SU-DHL-6 (cell line): Measurements from ENCODE around the gene PRR22.

Source experiments
- H2AFZ ChIP-seq: fragments of 200-600 bp; sonication (generic); 2 replicates; pipeline ENCODE4 v1.6.1; 2014; ENCODE audit warnings: low read depth, mild to moderate bottlenecking, moderate library complexity, mixed read lengths, antibody characterized with exemption, low read length; ENCODE audit not compliant: severe bottlenecking
- H3F3A ChIP-seq: fragments of 200-600 bp; shearing (Covaris generic); 2 replicates; pipeline ENCODE4 v1.6.0; 2016; ENCODE audit warnings: antibody characterized with exemption, mild to moderate bottlenecking; ENCODE audit not compliant: insufficient read depth
- H3K27ac ChIP-seq: fragments of 200-600 bp; sonication (generic); 2 replicates; pipeline ENCODE4 v1.5.1; 2016; ENCODE audit warnings: low read depth, mild to moderate bottlenecking, low read length, moderate library complexity, mixed read lengths
- H3K27me3 ChIP-seq: fragments of 200-600 bp; sonication (generic), shearing (Covaris generic); 2 replicates; pipeline ENCODE4 v1.6.0; 2014; ENCODE audit warnings: mild to moderate bottlenecking, low read length
- H3K36me3 ChIP-seq: fragments of 200-600 bp; sonication (generic); 2 replicates; pipeline ENCODE4 v1.6.1; 2014; ENCODE audit warnings: mild to moderate bottlenecking, low read length, mixed read lengths
- H3K4me2 ChIP-seq: fragments of 300-600, 200-600 bp; shearing (Covaris generic), sonication (generic); 2 replicates; pipeline ENCODE4 v1.6.0; 2014; ENCODE audit warnings: low read length, low read depth, mild to moderate bottlenecking; ENCODE audit not compliant: poor library complexity, severe bottlenecking
- H3K4me3 ChIP-seq: fragments of 200-600 bp; sonication (generic); 2 replicates; pipeline ENCODE4 v1.5.1; 2014; ENCODE audit warnings: antibody characterized with exemption, low read length, mild to moderate bottlenecking, mixed read lengths; ENCODE audit not compliant: insufficient read depth, poor library complexity, severe bottlenecking
- H3K79me2 ChIP-seq: fragments of 200-600 bp; sonication (generic); 2 replicates; pipeline ENCODE4 v1.6.1; 2014; ENCODE audit warnings: mild to moderate bottlenecking, low read length, moderate library complexity; ENCODE audit not compliant: insufficient read depth
- H3K9ac ChIP-seq: fragments of 200-600 bp; sonication (generic); 2 replicates; pipeline ENCODE4 v1.7.0; 2014; ENCODE audit warnings: mild to moderate bottlenecking, low read length
- H3K9me2 ChIP-seq: fragments of 200-600 bp; sonication (generic); replicated peaks from 2 replicates; pipeline ENCODE4 v1.6.1; 2014; ENCODE audit warnings: low read length; ENCODE audit not compliant: insufficient read depth
- H3K9me3 ChIP-seq: fragments of 200-600 bp; sonication (generic); 2 replicates; pipeline ENCODE4 v1.6.1; 2014; ENCODE audit warnings: low read length, mixed read lengths; ENCODE audit not compliant: insufficient read depth
- H4K20me1 ChIP-seq: fragments of 200-600 bp; sonication (generic); 2 replicates; pipeline ENCODE4 v1.6.1; 2014; ENCODE audit warnings: low read depth, mild to moderate bottlenecking, antibody characterized with exemption, low read length, moderate library complexity, mixed read lengths
- EZH2phosphoT487 ChIP-seq: fragments of 200-600 bp; sonication (generic), shearing (Covaris generic); conservative IDR thresholded peaks from 2 replicates; pipeline ENCODE4 v1.6.1; 2018; ENCODE audit warnings: mild to moderate bottlenecking, antibody characterized with exemption, low read length, moderate library complexity, mixed read lengths
- TF ChIP-seq, protein P1 (sequence below): fragments of 200-600 bp; sonication (generic); IDR thresholded peaks from one replicate; pipeline ENCODE4 v1.5.1; 2017; ENCODE audit warnings: antibody characterized with exemption, mild to moderate bottlenecking, low read length, moderate library complexity; ENCODE audit not compliant: insufficient read depth, poor library complexity, severe bottlenecking

PRR22 gene

DNA sequence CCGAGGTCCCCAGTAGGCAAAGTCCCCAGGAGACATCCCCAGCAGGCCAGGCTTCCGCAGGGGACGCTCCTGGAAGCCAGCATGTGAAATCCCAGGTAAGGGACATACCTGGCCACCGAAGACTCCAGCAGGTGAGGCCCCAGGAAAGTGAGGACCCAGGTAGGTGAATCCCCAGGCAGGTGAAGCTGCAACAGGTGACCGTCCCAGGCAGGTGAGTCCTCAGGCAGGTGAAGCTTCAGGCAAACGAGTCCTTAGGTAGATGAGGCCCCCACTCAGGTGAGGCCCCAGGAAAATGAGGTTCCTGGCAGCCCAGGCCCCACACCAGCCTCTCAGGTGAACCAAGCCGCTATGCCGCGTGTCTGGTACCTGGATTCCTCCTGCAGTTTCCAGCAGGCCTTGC, 46.6 kb upstream of the PRR22 start:
- Histone ChIP-seq H3K79me2 (no peaks in the 10 kb centered on the region), H3K36me3 (no peaks in the 10 kb centered on the region), H3K27ac (no peak overlapping the region), H3K9me3 (no peaks in the 10 kb centered on the region), H3F3A (no peaks in the 10 kb centered on the region), H3K9ac (no peak overlapping the region), H4K20me1 (no peaks in the 10 kb centered on the region), H3K9me2 (no peaks in the 10 kb centered on the region), H2AFZ (no peak overlapping the region), H3K27me3 (no peaks in the 10 kb centered on the region), H3K4me2 (no peak overlapping the region), H3K4me3 (no peak overlapping the region)
- TF ChIP-seq EZH2phosphoT487, result no peak
- TF ChIP-seq, protein P1, sequence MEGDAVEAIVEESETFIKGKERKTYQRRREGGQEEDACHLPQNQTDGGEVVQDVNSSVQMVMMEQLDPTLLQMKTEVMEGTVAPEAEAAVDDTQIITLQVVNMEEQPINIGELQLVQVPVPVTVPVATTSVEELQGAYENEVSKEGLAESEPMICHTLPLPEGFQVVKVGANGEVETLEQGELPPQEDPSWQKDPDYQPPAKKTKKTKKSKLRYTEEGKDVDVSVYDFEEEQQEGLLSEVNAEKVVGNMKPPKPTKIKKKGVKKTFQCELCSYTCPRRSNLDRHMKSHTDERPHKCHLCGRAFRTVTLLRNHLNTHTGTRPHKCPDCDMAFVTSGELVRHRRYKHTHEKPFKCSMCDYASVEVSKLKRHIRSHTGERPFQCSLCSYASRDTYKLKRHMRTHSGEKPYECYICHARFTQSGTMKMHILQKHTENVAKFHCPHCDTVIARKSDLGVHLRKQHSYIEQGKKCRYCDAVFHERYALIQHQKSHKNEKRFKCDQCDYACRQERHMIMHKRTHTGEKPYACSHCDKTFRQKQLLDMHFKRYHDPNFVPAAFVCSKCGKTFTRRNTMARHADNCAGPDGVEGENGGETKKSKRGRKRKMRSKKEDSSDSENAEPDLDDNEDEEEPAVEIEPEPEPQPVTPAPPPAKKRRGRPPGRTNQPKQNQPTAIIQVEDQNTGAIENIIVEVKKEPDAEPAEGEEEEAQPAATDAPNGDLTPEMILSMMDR, result no peak

DNA sequence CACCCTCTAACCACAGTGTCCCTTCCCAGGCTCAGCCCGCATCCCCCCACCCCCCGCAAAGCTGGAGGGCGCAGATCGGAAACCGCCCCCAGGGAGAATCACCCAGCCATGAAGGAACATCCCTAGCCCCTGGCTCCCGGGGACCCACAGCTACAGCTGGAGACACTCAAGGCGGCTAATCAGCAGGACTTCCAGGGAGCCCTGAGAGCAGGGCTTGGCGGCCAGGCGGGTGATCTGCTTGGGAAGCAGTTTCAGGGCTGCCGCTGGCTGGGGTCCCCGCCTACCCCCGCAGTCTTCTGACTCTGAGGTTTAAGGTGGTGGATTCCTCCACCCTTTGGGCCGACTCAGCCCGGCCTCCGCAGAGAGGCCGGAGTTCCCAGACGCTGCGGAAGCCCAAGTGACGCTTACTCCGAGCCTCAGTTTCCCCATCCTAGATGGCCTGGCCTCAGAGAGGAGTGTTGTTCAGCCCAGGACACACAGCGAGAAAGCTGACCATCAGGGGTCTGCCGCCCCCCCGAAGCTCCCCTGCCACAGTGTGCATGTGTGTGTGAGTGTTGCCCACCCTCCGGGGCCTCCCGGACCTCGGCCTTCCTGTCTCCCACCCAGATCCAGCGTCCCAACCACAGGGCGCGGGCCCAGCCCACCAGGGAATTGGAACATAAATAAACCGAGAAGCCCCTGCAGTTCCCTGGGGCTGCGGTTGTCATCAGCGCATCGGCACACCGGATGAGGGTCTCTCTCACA, 45.2 kb upstream of the PRR22 start:
- H2AFZ ChIP-seq, result no peak overlapping the region
- H3K27ac ChIP-seq, result no peak overlapping the region
- H3K27me3 ChIP-seq, result no peaks in the 10 kb centered on the region
- no peaks in the 10 kb centered on the region for H3F3A ChIP-seq
- H3K36me3 ChIP-seq, result no peaks in the 10 kb centered on the region
- TF ChIP-seq, protein P1, result no peak
- no peaks in the 10 kb centered on the region for H3K9me3 ChIP-seq
- H3K4me3 ChIP-seq, result no peak overlapping the region
- no peaks in the 10 kb centered on the region for H3K9me2 ChIP-seq
- no peak overlapping the region for H3K4me2 ChIP-seq
- H4K20me1 ChIP-seq, result no peaks in the 10 kb centered on the region
- no peak overlapping the region for H3K9ac ChIP-seq
- H3K79me2 ChIP-seq, result no peaks in the 10 kb centered on the region

DNA sequence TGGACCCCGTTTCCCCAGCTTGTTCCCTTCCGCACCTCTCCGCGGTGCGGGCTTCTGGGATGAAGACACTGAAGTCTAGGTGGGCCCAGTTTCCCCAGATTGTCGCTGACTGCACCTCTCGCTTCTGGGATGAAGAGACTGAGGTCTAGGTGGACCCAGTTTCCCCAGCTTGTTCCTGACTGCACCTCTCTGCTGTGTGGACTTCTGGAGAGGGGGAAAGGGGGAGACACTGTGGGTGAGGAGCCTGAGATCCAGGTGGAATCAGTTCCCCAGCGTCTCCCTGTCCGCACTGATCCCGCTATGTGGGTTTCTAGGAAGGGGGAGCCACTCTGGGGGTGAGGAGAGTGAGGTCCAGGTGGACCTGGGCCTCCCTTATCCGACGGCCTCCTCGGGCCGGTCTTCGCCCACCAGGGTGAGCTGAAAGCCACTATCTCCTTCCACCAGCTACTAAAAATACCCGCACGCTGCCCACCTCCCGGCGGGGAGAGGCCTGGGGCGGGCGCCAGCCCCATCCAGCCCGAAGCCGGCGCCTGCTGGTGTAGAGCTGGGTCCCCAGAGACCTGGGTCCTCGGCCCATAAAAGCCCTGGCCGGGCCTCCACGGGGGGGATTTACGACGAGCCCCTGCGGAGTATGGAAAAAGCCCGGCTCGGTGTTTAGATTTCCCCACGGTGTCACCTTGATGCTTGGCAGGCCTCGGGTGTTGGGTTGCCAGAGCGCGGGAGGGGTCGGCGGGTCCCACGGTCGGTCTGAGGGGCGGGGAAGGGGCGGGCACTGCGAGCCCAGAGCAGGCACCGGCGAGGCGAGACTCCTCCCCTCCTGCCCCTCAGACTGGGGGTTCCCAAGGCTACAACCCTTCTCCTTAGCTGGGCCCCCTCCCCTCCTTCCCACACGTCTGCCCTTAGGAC, 44.4 kb upstream of the PRR22 start:
- Histone ChIP-seq H3K9me3 (no peaks in the 10 kb centered on the region), H3K36me3 (no peaks in the 10 kb centered on the region), H3K79me2 (no peaks in the 10 kb centered on the region), H3K9ac (no peak overlapping the region), H3K4me2 (no peak overlapping the region), H2AFZ (no peak overlapping the region), H3F3A (no peaks in the 10 kb centered on the region), H3K27me3 (no peaks in the 10 kb centered on the region), H3K4me3 (no peak overlapping the region), H4K20me1 (no peaks in the 10 kb centered on the region), H3K27ac (no peak overlapping the region), H3K9me2 (no peaks in the 10 kb centered on the region)
- TF ChIP-seq, protein P1, result no peak
- no peak for TF ChIP-seq EZH2phosphoT487
